ENCODE data around the gene MARCKSL1. TPM values are rescaled to one million over a fixed set of nuclear protein-coding genes. Genes with fewer than 3 reads are reported as not detected.

MARCKSL1 gene
- total RNA-seq, 1 experiment from 2014 or later, result 457 TPM

GRCh38 chr1:32345289-32345827 is 9.3 kb upstream of the MARCKSL1 start:
- DNase-seq, result no peak
- H2BK12ac ChIP-seq (ENCODE audit: insufficient read length, low read depth, low read length), result no peak overlapping the region
- no peak overlapping the region for H2BK5ac ChIP-seq (ENCODE audit: insufficient read length, low read length)
- Mint-ChIP-seq H3K4me1 (peaks cover 4 to 12% of the 10 kb centered on the region in 2 experiments; a peak in 3 of 4 replicates), H3K27ac (peak overlapping the region in 1 of 3 experiments; percentile 37; a peak in 2 of 7 replicates), H3K27me3 (ENCODE audit: low read depth) (peaks cover 44% of the 10 kb centered on the region), H3K36me3 (ENCODE audit: insufficient read depth in 1 of 3, low read depth in 3 of 3) (peaks cover under 1% of the 10 kb centered on the region in 3 experiments; a peak in 6 of 7 replicates), H3K4me3 (no peak overlapping the region), H3K9me3 (peaks cover 4 to 6% of the 10 kb centered on the region in 2 experiments)
- H4K8ac ChIP-seq (replicated peaks; ENCODE audit: insufficient read length, low read depth, low read length), result no peak overlapping the region
- H3K23ac ChIP-seq (ENCODE audit: insufficient read length, low read depth, low read length), result no peak overlapping the region
- no peak overlapping the region for H3K18ac ChIP-seq (ENCODE audit: insufficient read length, low read depth, low read length)
- no peak overlapping the region for H3T11ph ChIP-seq (ENCODE audit: low read length)
- H3K4ac ChIP-seq (ENCODE audit: low read depth, low read length), result no peak overlapping the region
- H2BK15ac ChIP-seq (ENCODE audit: low read depth, low read length), result no peak overlapping the region
- no peak overlapping the region for H3K14ac ChIP-seq (ENCODE audit: insufficient read depth, low read length)
- H3K4me1 ChIP-seq (ENCODE audit: insufficient read depth, low read length), result no peaks in the 10 kb centered on the region
- H3K9ac ChIP-seq (ENCODE audit: extremely low read depth, insufficient read length, low read length), result no peak overlapping the region
- H4K91ac ChIP-seq (ENCODE audit: insufficient read length, low read depth, low read length), result no peak overlapping the region
- no peaks in the 10 kb centered on the region for H3K23me2 ChIP-seq (ENCODE audit: insufficient read length, low read depth, low read length, poor library complexity, severe bottlenecking)
- no CpG with 5 or more reads among the region's 8 CpGs for WGBS (ENCODE audit: extremely low coverage, insufficient read length, low lambda C conversion rate)
- H3K56ac ChIP-seq (ENCODE audit: insufficient read length, low read depth, low read length), result no peak overlapping the region
- TF ChIP-seq CTCF (conservative IDR thresholded peaks at IDR 0.05), result no peak
- no peak overlapping the region for H2BK20ac ChIP-seq (ENCODE audit: low read depth, low read length, poor library complexity, severe bottlenecking)
- no peaks in the 10 kb centered on the region for H3K79me1 ChIP-seq (ENCODE audit: insufficient read depth, low read depth, low read length, poor library complexity, severe bottlenecking)
- H4K5ac ChIP-seq (ENCODE audit: insufficient read length, low read depth, low read length), result no peak overlapping the region
- no peak overlapping the region for H3K27ac ChIP-seq (ENCODE audit: insufficient read length, low read depth, low read length)
- peaks cover 2% of the 10 kb centered on the region; the same call in 1 of the 2 replicates for H3K27me3 ChIP-seq (ENCODE audit: insufficient read depth, low read length)
- H2AK5ac ChIP-seq (ENCODE audit: insufficient read length, low read length), result no peak overlapping the region
- no peak overlapping the region for H3K4me2 ChIP-seq (ENCODE audit: insufficient read depth, insufficient read length, low read length)
- H3K79me2 ChIP-seq (ENCODE audit: insufficient read depth, low read length), result no peaks in the 10 kb centered on the region
- no peaks in the 10 kb centered on the region for H4K20me1 ChIP-seq (ENCODE audit: control insufficient read depth, insufficient read depth, insufficient read length)
- no peak overlapping the region for H2AFZ ChIP-seq (ENCODE audit: low read length)
- no peak overlapping the region for H2BK120ac ChIP-seq (ENCODE audit: low read depth, low read length, poor library complexity, severe bottlenecking)
- H3K9me3 ChIP-seq (ENCODE audit: control insufficient read depth, low read depth, low read length), result no peaks in the 10 kb centered on the region

All from H9 (cell line).